SK-N-SH treated with all-trans-retinoic acid at 6 μM for 48 hours (cell line): ENCODE data around the gene SLC7A5.

Experiments
- ATAC-seq: fragments of 200-7000 bp; cut with Tn5 transposase; 3 replicates; pipeline ENCODE4 v1.9.1; 2020; ENCODE audit warnings: mild to moderate bottlenecking, moderate library complexity
- ARNTL ChIP-seq: fragments of 450-650 bp; formaldehyde crosslinking; IDR thresholded peaks from 2 replicates; pipeline ENCODE4 v1.5.0; 2020; ENCODE audit warnings: low read depth, mild to moderate bottlenecking, moderate library complexity, borderline replicate concordance
- BACH2 ChIP-seq: fragments of 250-450 bp; sonication (Bioruptor Pico); IDR thresholded peaks from 2 replicates; pipeline ENCODE4 v1.9.0; 2021; ENCODE audit warnings: mild to moderate bottlenecking, borderline replicate concordance
- CSDC2 ChIP-seq: fragments of 250-450 bp; sonication (Bioruptor Pico); IDR thresholded peaks from 2 replicates; pipeline ENCODE4 v1.5.0; 2020; ENCODE audit warnings: mild to moderate bottlenecking, moderate library complexity
- ESRRG ChIP-seq: fragments of 250-450 bp; sonication (Bioruptor Pico); IDR thresholded peaks from 2 replicates; pipeline ENCODE4 v1.6.1; 2021; ENCODE audit warnings: mild to moderate bottlenecking
- GLIS3 ChIP-seq: fragments of 250-450 bp; sonication (Bioruptor Pico); IDR thresholded peaks from 2 replicates; pipeline ENCODE4 v1.5.0; 2020; ENCODE audit warnings: mild to moderate bottlenecking, moderate library complexity
- ISL1 ChIP-seq: fragments of 250-450 bp; sonication (Bioruptor Pico); IDR thresholded peaks from 2 replicates; pipeline ENCODE4 v2.1.2; 2022; ENCODE audit warnings: mild to moderate bottlenecking, moderate library complexity
- PPARA ChIP-seq: fragments of 250-450 bp; sonication (Bioruptor Pico); IDR thresholded peaks from 2 replicates; pipeline ENCODE4 v1.5.0; 2020; ENCODE audit warnings: mild to moderate bottlenecking, borderline replicate concordance
- RARB ChIP-seq: fragments of 250-450 bp; sonication (Bioruptor Pico); IDR thresholded peaks from 2 replicates; pipeline ENCODE4 v1.8.0; 2021; ENCODE audit warnings: mild to moderate bottlenecking, moderate library complexity
- SNAI2 ChIP-seq: fragments of 250-450 bp; sonication (Bioruptor Pico); IDR thresholded peaks from 2 replicates; pipeline ENCODE4 v1.5.0; 2020; ENCODE audit warnings: mild to moderate bottlenecking, moderate library complexity
- TCF4 ChIP-seq: fragments of 250-450 bp; sonication (Bioruptor Pico); IDR thresholded peaks from 2 replicates; pipeline ENCODE4 v1.8.0; 2021; ENCODE audit warnings: mild to moderate bottlenecking, moderate library complexity, borderline replicate concordance
- TOX ChIP-seq: fragments of 250-450 bp; sonication (Bioruptor Pico); IDR thresholded peaks from 2 replicates; pipeline ENCODE4 v1.8.0; 2021; ENCODE audit warnings: mild to moderate bottlenecking, moderate library complexity, borderline replicate concordance
- ZC3H10 ChIP-seq: fragments of 250-450 bp; sonication (Bioruptor Pico); IDR thresholded peaks from 2 replicates; pipeline ENCODE4 v1.5.1; 2021; ENCODE audit warnings: mild to moderate bottlenecking, moderate library complexity
- ZFP30 ChIP-seq: fragments of 450-650 bp; formaldehyde crosslinking; IDR thresholded peaks from 2 replicates; pipeline ENCODE4 v1.5.0; 2022; ENCODE audit warnings: mild to moderate bottlenecking, moderate library complexity
- ZNF565 ChIP-seq: fragments of 450-650 bp; formaldehyde crosslinking; conservative IDR thresholded peaks from 2 replicates; pipeline ENCODE4 v1.5.0; 2020; ENCODE audit warnings: low read depth, mild to moderate bottlenecking, moderate library complexity
- ZNF70 ChIP-seq: fragments of 450-650 bp; formaldehyde crosslinking; IDR thresholded peaks from 2 replicates; pipeline ENCODE4 v1.5.0; 2020; ENCODE audit warnings: mild to moderate bottlenecking, moderate library complexity
- ZNF8 ChIP-seq: fragments of 450-650 bp; formaldehyde crosslinking; IDR thresholded peaks from 2 replicates; pipeline ENCODE4 v1.5.0; 2020; ENCODE audit warnings: mild to moderate bottlenecking, moderate library complexity
- TF ChIP-seq, protein P1 (sequence below): fragments of 250-450 bp; sonication (Bioruptor Pico); IDR thresholded peaks from 2 replicates; pipeline ENCODE4 v1.8.0; 2021; ENCODE audit warnings: low read depth, mild to moderate bottlenecking, moderate library complexity, borderline replicate concordance
- TF ChIP-seq, protein P2 (sequence below): fragments of 250-450 bp; sonication (Bioruptor Pico); IDR thresholded peaks from 2 replicates; pipeline ENCODE4 v1.8.0; 2020; ENCODE audit warnings: mild to moderate bottlenecking, moderate library complexity, borderline replicate concordance
- TF ChIP-seq, protein P3 (sequence below): fragments of 250-450 bp; sonication (Bioruptor Pico); IDR thresholded peaks from 2 replicates; pipeline ENCODE4 v1.5.1; 2021; ENCODE audit warnings: mild to moderate bottlenecking, moderate library complexity
- TF ChIP-seq, protein P4 (sequence below): fragments of 250-450 bp; sonication (Bioruptor Pico); IDR thresholded peaks from 2 replicates; pipeline ENCODE4 v1.5.0; 2020; ENCODE audit warnings: mild to moderate bottlenecking, moderate library complexity
- TF ChIP-seq, protein P5 (sequence below): fragments of 250-450 bp; sonication (Bioruptor Pico); IDR thresholded peaks from 2 replicates; pipeline ENCODE4 v1.5.1; 2020; ENCODE audit warnings: low read depth, mild to moderate bottlenecking, moderate library complexity

Gene SLC7A5

DNA sequence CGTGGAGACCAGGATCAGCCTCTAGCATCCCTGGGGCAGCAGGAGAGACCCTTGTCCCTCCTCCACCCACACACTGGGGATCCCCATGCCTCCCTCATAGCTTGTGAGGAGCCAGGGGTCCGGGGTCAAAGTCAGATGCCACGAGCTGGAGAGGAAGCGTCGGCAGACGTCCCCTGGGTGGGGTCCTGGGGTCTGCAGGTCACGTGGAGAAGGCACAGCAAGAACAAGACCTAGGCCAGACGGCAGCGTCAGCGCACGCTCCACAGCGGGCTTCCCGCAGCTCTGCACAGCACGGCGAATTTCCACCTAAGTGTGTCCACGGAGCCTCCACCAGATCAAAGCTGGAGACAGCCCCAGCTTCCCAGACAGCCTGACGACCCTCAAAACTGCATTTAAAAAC is 49.3 kb downstream of the SLC7A5 start:
- TF ChIP-seq ZNF565 (CRISPR knock-in tag) (no peak), TCF4 (no peak), ARNTL (CRISPR knock-in tag) (no peak)
- TF ChIP-seq, protein P1, sequence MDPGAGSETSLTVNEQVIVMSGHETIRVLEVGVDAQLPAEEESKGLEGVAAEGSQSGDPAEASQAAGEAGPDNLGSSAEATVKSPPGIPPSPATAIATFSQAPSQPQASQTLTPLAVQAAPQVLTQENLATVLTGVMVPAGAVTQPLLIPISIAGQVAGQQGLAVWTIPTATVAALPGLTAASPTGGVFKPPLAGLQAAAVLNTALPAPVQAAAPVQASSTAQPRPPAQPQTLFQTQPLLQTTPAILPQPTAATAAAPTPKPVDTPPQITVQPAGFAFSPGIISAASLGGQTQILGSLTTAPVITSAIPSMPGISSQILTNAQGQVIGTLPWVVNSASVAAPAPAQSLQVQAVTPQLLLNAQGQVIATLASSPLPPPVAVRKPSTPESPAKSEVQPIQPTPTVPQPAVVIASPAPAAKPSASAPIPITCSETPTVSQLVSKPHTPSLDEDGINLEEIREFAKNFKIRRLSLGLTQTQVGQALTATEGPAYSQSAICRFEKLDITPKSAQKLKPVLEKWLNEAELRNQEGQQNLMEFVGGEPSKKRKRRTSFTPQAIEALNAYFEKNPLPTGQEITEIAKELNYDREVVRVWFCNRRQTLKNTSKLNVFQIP = no peak
- TF ChIP-seq, all 23 proteins: peak for 0
- ATAC-seq = no peak

DNA sequence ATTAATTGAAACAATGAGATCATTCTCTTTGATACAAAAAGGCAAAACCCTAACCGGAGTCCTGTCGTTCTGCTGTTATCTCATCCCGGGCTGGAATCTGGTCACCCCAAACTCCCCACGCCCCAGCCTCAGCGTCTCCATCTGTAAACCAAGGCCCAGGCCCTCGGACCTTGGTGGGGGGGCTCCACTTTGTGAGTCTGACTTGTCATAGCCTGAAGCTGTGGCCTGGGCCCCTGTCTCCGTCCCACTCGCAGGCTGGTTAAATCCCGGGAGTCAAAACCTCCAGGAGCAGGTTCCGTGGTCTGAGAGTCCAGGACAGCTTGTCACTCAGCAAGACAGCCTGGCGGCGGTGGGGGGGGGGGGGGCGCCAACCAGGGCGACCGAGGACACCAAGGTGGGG is 50.0 kb downstream of the SLC7A5 start:
- no peak for ATAC-seq

DNA sequence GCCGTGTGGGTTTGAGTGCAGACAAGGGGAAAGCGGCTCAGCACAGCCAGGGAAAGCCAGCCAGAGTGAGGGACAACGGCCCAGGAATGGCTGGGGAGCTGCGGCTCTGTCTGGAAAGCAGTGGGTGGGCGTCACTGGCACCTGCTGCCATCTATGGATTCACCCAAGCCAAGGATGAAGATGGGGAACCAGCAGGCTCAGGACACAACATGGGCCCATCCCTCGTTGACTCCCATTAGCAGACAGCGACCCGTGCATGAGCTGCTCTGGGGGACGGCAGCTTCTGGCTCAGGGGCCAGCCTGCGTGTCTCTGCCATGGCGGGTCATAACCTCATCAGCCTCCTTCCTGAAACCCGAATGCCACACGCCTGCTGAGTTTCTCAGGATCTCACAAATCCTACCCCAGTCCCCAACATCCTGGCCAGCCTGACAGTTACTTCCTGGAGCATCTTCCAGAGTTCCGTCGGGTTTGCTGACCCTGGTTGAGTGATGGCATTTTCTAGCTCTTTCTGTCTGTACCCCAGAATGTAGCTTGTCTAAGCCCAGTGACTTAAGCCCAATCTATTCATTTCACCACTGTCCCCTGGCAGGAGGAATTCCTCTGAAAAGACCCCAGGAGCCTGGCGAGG is 50.7 kb downstream of the SLC7A5 start:
- no peak for ATAC-seq
- no peak for TF ChIP-seq ZC3H10 (CRISPR knock-in tag)
- TF ChIP-seq, protein P2, sequence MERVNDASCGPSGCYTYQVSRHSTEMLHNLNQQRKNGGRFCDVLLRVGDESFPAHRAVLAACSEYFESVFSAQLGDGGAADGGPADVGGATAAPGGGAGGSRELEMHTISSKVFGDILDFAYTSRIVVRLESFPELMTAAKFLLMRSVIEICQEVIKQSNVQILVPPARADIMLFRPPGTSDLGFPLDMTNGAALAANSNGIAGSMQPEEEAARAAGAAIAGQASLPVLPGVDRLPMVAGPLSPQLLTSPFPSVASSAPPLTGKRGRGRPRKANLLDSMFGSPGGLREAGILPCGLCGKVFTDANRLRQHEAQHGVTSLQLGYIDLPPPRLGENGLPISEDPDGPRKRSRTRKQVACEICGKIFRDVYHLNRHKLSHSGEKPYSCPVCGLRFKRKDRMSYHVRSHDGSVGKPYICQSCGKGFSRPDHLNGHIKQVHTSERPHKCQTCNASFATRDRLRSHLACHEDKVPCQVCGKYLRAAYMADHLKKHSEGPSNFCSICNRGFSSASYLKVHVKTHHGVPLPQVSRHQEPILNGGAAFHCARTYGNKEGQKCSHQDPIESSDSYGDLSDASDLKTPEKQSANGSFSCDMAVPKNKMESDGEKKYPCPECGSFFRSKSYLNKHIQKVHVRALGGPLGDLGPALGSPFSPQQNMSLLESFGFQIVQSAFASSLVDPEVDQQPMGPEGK (CRISPR knock-in tag) = no peak
- TF ChIP-seq RARB (CRISPR knock-in tag) = no peak
- TF ChIP-seq TCF4 = no peak
- TF ChIP-seq BACH2 (CRISPR knock-in tag) = no peak
- no peak for TF ChIP-seq TOX
- TF ChIP-seq ESRRG (CRISPR knock-in tag) = no peak
- TF ChIP-seq, protein P3, sequence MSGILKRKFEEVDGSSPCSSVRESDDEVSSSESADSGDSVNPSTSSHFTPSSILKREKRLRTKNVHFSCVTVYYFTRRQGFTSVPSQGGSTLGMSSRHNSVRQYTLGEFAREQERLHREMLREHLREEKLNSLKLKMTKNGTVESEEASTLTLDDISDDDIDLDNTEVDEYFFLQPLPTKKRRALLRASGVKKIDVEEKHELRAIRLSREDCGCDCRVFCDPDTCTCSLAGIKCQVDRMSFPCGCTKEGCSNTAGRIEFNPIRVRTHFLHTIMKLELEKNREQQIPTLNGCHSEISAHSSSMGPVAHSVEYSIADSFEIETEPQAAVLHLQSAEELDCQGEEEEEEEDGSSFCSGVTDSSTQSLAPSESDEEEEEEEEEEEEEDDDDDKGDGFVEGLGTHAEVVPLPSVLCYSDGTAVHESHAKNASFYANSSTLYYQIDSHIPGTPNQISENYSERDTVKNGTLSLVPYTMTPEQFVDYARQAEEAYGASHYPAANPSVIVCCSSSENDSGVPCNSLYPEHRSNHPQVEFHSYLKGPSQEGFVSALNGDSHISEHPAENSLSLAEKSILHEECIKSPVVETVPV = no peak

More for the DNA sequence above, 50.0 kb downstream of the SLC7A5 start:
- TF ChIP-seq ZNF8 (CRISPR knock-in tag) (no peak), ZC3H10 (CRISPR knock-in tag) (no peak), PPARA (CRISPR knock-in tag) (no peak), ZNF565 (CRISPR knock-in tag) (no peak), GLIS3 (CRISPR knock-in tag) (no peak), ISL1 (CRISPR knock-in tag) (no peak), ARNTL (CRISPR knock-in tag) (no peak), TCF4 (no peak), ZFP30 (CRISPR knock-in tag) (no peak), ESRRG (CRISPR knock-in tag) (no peak), SNAI2 (CRISPR knock-in tag) (no peak), ZNF70 (CRISPR knock-in tag) (no peak), CSDC2 (CRISPR knock-in tag) (no peak)
- TF ChIP-seq, protein P4, sequence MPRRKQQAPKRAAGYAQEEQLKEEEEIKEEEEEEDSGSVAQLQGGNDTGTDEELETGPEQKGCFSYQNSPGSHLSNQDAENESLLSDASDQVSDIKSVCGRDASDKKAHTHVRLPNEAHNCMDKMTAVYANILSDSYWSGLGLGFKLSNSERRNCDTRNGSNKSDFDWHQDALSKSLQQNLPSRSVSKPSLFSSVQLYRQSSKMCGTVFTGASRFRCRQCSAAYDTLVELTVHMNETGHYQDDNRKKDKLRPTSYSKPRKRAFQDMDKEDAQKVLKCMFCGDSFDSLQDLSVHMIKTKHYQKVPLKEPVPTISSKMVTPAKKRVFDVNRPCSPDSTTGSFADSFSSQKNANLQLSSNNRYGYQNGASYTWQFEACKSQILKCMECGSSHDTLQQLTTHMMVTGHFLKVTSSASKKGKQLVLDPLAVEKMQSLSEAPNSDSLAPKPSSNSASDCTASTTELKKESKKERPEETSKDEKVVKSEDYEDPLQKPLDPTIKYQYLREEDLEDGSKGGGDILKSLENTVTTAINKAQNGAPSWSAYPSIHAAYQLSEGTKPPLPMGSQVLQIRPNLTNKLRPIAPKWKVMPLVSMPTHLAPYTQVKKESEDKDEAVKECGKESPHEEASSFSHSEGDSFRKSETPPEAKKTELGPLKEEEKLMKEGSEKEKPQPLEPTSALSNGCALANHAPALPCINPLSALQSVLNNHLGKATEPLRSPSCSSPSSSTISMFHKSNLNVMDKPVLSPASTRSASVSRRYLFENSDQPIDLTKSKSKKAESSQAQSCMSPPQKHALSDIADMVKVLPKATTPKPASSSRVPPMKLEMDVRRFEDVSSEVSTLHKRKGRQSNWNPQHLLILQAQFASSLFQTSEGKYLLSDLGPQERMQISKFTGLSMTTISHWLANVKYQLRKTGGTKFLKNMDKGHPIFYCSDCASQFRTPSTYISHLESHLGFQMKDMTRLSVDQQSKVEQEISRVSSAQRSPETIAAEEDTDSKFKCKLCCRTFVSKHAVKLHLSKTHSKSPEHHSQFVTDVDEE (CRISPR knock-in tag) = no peak
- TF ChIP-seq, protein P5, sequence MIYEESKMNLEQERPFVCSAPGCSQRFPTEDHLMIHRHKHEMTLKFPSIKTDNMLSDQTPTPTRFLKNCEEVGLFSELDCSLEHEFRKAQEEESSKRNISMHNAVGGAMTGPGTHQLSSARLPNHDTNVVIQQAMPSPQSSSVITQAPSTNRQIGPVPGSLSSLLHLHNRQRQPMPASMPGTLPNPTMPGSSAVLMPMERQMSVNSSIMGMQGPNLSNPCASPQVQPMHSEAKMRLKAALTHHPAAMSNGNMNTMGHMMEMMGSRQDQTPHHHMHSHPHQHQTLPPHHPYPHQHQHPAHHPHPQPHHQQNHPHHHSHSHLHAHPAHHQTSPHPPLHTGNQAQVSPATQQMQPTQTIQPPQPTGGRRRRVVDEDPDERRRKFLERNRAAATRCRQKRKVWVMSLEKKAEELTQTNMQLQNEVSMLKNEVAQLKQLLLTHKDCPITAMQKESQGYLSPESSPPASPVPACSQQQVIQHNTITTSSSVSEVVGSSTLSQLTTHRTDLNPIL (CRISPR knock-in tag) = no peak
- TF ChIP-seq, protein P1 = no peak
- TF ChIP-seq, protein P3 = no peak
- TF ChIP-seq, protein P2 (CRISPR knock-in tag) = no peak
